Measurements from ENCODE around the gene ANKRD52.
A peak's percentile ranks its signal among the peaks of the same experiment; 100 is the strongest.

ANKRD52 gene

GRCh38 chr12:56230432-56231183 is 27.6 kb downstream of the ANKRD52 start:
- H4K20me1 ChIP-seq (ENCODE audit: low read depth, low read length): no peaks in the 10 kb centered on the region
- TF ChIP-seq EZH2phosphoT487 (conservative IDR thresholded peaks at IDR 0.05; ENCODE audit: low read length): no peak
- no peak overlapping the region for H3K4me3 ChIP-seq (ENCODE audit: insufficient read depth, low read length, poor library complexity, severe bottlenecking)
- no peak overlapping the region for H3K27ac ChIP-seq (ENCODE audit: low read depth, low read length)
- H3F3A ChIP-seq (ENCODE audit: insufficient read depth): peaks cover 6% of the 10 kb centered on the region; the same call in 1 of the 2 replicates
- H3K9ac ChIP-seq (ENCODE audit: low read length): no peak overlapping the region
- no peaks in the 10 kb centered on the region for H3K36me3 ChIP-seq (ENCODE audit: low read length)
- no peaks in the 10 kb centered on the region for H3K27me3 ChIP-seq (ENCODE audit: low read length)
- no peak overlapping the region for H2AFZ ChIP-seq (ENCODE audit: low read depth, low read length, severe bottlenecking)
- no peaks in the 10 kb centered on the region for H3K79me2 ChIP-seq (ENCODE audit: insufficient read depth, low read length)
- no peaks in the 10 kb centered on the region for H3K9me2 ChIP-seq (replicated peaks; ENCODE audit: insufficient read depth, low read length)
- H3K4me2 ChIP-seq (ENCODE audit: low read depth, low read length, poor library complexity, severe bottlenecking): no peak overlapping the region
- no peaks in the 10 kb centered on the region for H3K9me3 ChIP-seq (ENCODE audit: insufficient read depth, low read length)

GRCh38 chr12:56229916-56230431 is 28.2 kb downstream of the ANKRD52 start, which contains the start of gene SLC39A5:
Gene SLC39A5, plus strand, starts transcription at chr12:56230051. Its CDS starts 1,224 bp downstream, at chr12:56231275.
- Histone ChIP-seq H3K79me2 (ENCODE audit: insufficient read depth, low read length) (peaks cover 5% of the 10 kb centered on the region), H3K4me3 (ENCODE audit: insufficient read depth, low read length, poor library complexity, severe bottlenecking) (no peak within 1 kb of the TSS), H3K27ac (ENCODE audit: low read depth, low read length) (no peak within 1 kb of the TSS), H3K36me3 (ENCODE audit: low read length) (no peaks in the 10 kb centered on the region), H3K9ac (ENCODE audit: low read length) (no peak within 1 kb of the TSS), H3K27me3 (ENCODE audit: low read length) (no peaks in the 10 kb centered on the region), H3K9me2 (replicated peaks; ENCODE audit: insufficient read depth, low read length) (no peaks in the 10 kb centered on the region), H2AFZ (ENCODE audit: low read depth, low read length, severe bottlenecking) (no peak within 1 kb of the TSS), H3K4me2 (ENCODE audit: low read depth, low read length, poor library complexity, severe bottlenecking) (no peak within 1 kb of the TSS), H3K9me3 (ENCODE audit: insufficient read depth, low read length) (no peaks in the 10 kb centered on the region), H4K20me1 (ENCODE audit: low read depth, low read length) (no peaks in the 10 kb centered on the region), H3F3A (ENCODE audit: insufficient read depth) (peaks cover 6% of the 10 kb centered on the region; the same call in 1 of the 2 replicates)
- no peak for TF ChIP-seq EZH2phosphoT487 (conservative IDR thresholded peaks at IDR 0.05; ENCODE audit: low read length)
- TF ChIP-seq CTCF (IDR thresholded peaks at IDR 0.05; ENCODE audit: insufficient read depth, low read length, poor library complexity, severe bottlenecking): no peak

GRCh38 chr12:56229082-56229481 is 29.1 kb downstream of the ANKRD52 start:
- TF ChIP-seq EZH2phosphoT487 (conservative IDR thresholded peaks at IDR 0.05; ENCODE audit: low read length) (no peak), CTCF (IDR thresholded peaks at IDR 0.05; ENCODE audit: insufficient read depth, low read length, poor library complexity, severe bottlenecking) (no peak)
- Histone ChIP-seq H2AFZ (ENCODE audit: low read depth, low read length, severe bottlenecking) (no peak overlapping the region), H3K36me3 (ENCODE audit: low read length) (no peaks in the 10 kb centered on the region), H3K79me2 (ENCODE audit: insufficient read depth, low read length) (peaks cover 11% of the 10 kb centered on the region), H3K9ac (ENCODE audit: low read length) (no peak overlapping the region), H3K9me2 (replicated peaks; ENCODE audit: insufficient read depth, low read length) (no peaks in the 10 kb centered on the region), H3K9me3 (ENCODE audit: insufficient read depth, low read length) (no peaks in the 10 kb centered on the region), H3K4me3 (ENCODE audit: insufficient read depth, low read length, poor library complexity, severe bottlenecking) (no peak overlapping the region), H3F3A (ENCODE audit: insufficient read depth) (peaks cover 6% of the 10 kb centered on the region; the same call in 1 of the 2 replicates), H4K20me1 (ENCODE audit: low read depth, low read length) (no peaks in the 10 kb centered on the region), H3K27ac (ENCODE audit: low read depth, low read length) (no peak overlapping the region), H3K27me3 (ENCODE audit: low read length) (no peaks in the 10 kb centered on the region), H3K4me2 (ENCODE audit: low read depth, low read length, poor library complexity, severe bottlenecking) (no peak overlapping the region)

GRCh38 chr12:56224954-56225353 is 33.2 kb downstream of the ANKRD52 start:
- Histone ChIP-seq H3K27me3 (ENCODE audit: low read length) (no peaks in the 10 kb centered on the region), H3K4me3 (ENCODE audit: insufficient read depth, low read length, poor library complexity, severe bottlenecking) (peak overlapping the region; percentile 87), H3K79me2 (ENCODE audit: insufficient read depth, low read length) (peaks cover 28% of the 10 kb centered on the region), H3K27ac (ENCODE audit: low read depth, low read length) (peak overlapping the region; percentile 53), H3K4me2 (ENCODE audit: low read depth, low read length, poor library complexity, severe bottlenecking) (peak overlapping the region; percentile 96), H3F3A (ENCODE audit: insufficient read depth) (peaks cover 6% of the 10 kb centered on the region), H3K9me3 (ENCODE audit: insufficient read depth, low read length) (no peaks in the 10 kb centered on the region), H3K9ac (ENCODE audit: low read length) (peak overlapping the region; percentile 96), H4K20me1 (ENCODE audit: low read depth, low read length) (no peaks in the 10 kb centered on the region), H2AFZ (ENCODE audit: low read depth, low read length, severe bottlenecking) (no peak overlapping the region), H3K36me3 (ENCODE audit: low read length) (no peaks in the 10 kb centered on the region), H3K9me2 (replicated peaks; ENCODE audit: insufficient read depth, low read length) (no peaks in the 10 kb centered on the region)
- TF ChIP-seq CTCF (IDR thresholded peaks at IDR 0.05; ENCODE audit: insufficient read depth, low read length, poor library complexity, severe bottlenecking): no peak
- TF ChIP-seq EZH2phosphoT487 (conservative IDR thresholded peaks at IDR 0.05; ENCODE audit: low read length): no peak

All from SU-DHL-6 (cell line).